Activated CD4-positive, alpha-beta T cell treated with anti-CD3 and anti-CD28 coated beads, Interleukin-2, amount 10 ng/mL, durations not matched to agents 24 days and 14 days (primary cell): ENCODE measurements around the gene PPP2R1A. TPM values are rescaled to one million over a fixed set of nuclear protein-coding genes. Genes with fewer than 3 reads are reported as not detected.

ENCODE experiments used
- total RNA-seq: library from RNA; stranded (reverse); gene quantifications from 2 replicates; pipeline ENCODE4 v1.2.3, GENCODE V29; 2022

Gene PPP2R1A
- total RNA-seq, 1 donor from 2014 or later, result 237 TPM

Other genes with a start within 250 kb of the PPP2R1A start
- 7.4 and 8.4 TPM in 2 replicates for gene ZNF350, start 203.2 kb upstream of the PPP2R1A start, total RNA-seq
- 5.9 and 6.9 TPM in 2 replicates for gene ZNF615, start 181.8 kb upstream of the PPP2R1A start, total RNA-seq
- 11.0 and 12.7 TPM in 2 replicates for gene ZNF614, start 161.7 kb upstream of the PPP2R1A start, total RNA-seq
- gene ZNF432, start 141.2 kb upstream of the PPP2R1A start, total RNA-seq, result 10.8 and 13.8 TPM in 2 replicates
- gene ZNF841, start 94.3 kb upstream of the PPP2R1A start, total RNA-seq, result 12.5 and 12.9 TPM in 2 replicates
- gene ZNF616, start 50.1 kb upstream of the PPP2R1A start, total RNA-seq, result 6.1 and 7.1 TPM in 2 replicates
- gene ZNF836, start 18.4 kb upstream of the PPP2R1A start, total RNA-seq, result 6.3 and 6.7 TPM in 2 replicates
- 18.2 and 19.9 TPM in 2 replicates for gene ZNF766, start 79.5 kb downstream of the PPP2R1A start, total RNA-seq
- gene ZNF480, start 107.1 kb downstream of the PPP2R1A start, total RNA-seq, result 4.2 and 5.0 TPM in 2 replicates
- gene ZNF610, start 146.2 kb downstream of the PPP2R1A start, total RNA-seq, result 0.12 and 0.85 TPM in 2 replicates
- 6.3 and 9.0 TPM in 2 replicates for gene ZNF880, start 179.9 kb downstream of the PPP2R1A start, total RNA-seq
- 5.7 and 7.9 TPM in 2 replicates for gene ZNF528, start 207.8 kb downstream of the PPP2R1A start, total RNA-seq
- gene ZNF534, start 239.1 kb downstream of the PPP2R1A start, total RNA-seq, result not detected in 2 replicates